Right lobe of liver (tissue), 6 donors: ENCODE results near the gene CTSF. TPM values are rescaled to one million over a fixed set of nuclear protein-coding genes. Genes with fewer than 3 reads are reported as not detected.
"Not testable (repeated sequence)": the region's sequence is repeated elsewhere in the genome, so short reads cannot be mapped to it uniquely, and the experiment has no call there.

Experiments
- ATAC-seq, 4 donors: fragments of 200-7000 bp; cut with Tn5 transposase; one replicate each; pipeline ENCODE4 v1.9.1; 2020; ENCODE audit warnings: mild to moderate bottlenecking in 4 of 4, moderate library complexity in 4 of 4
- DNase-seq, 3 donors: peaks; one replicate each; pipeline ENCODE4 v3.0.0-alpha.2; 2020
- H3K27ac ChIP-seq, 3 donors: fragments of 200-600 bp; one replicate each; pipeline ENCODE4 v1.8.0; 2022
- H3K27me3 ChIP-seq, 2 donors: fragments of 200-600 bp; one replicate each; pipeline ENCODE4 v1.8.0; 2022
- H3K36me3 ChIP-seq, 4 donors: fragments of 200-600 bp; sonication (generic) in 1 of 4; one replicate each; pipeline versions ENCODE4 v1.5.1 to v1.8.0; 2017 to 2022; ENCODE audit warnings: control low read depth in 1 of 4
- H3K4me1 ChIP-seq, 4 donors: fragments of 200-600 bp; sonication (generic) in 1 of 4; one replicate each; pipeline versions ENCODE4 v1.5.1 to v1.8.0; 2017 to 2022; ENCODE audit warnings: control low read depth in 1 of 4
- H3K4me3 ChIP-seq, 3 donors: fragments of 200-600 bp; one replicate each; pipeline ENCODE4 v1.8.0; 2022
- H3K9me3 ChIP-seq, 4 donors: fragments of 200-600 bp; sonication (generic) in 1 of 4; one replicate each; pipeline versions ENCODE4 v1.5.1 to v1.8.0; 2017 to 2022; ENCODE audit warnings: control low read depth in 1 of 4
- CTCF ChIP-seq, 4 donors: fragments of 200-600 bp in 3 of 4; fragments of 450-650 bp in 1 of 4; IDR thresholded peaks; one replicate each; pipeline versions ENCODE4 v1.5.1 to v1.8.0; 2016 to 2022; ENCODE audit warnings: antibody characterized with exemption in 4 of 4, mild to moderate bottlenecking in 2 of 4
- POLR2A ChIP-seq: fragments of 450-650 bp; IDR thresholded peaks from one replicate; pipeline ENCODE4 v1.6.1; 2017; ENCODE audit warnings: antibody characterized with exemption, mild to moderate bottlenecking
- WGBS: methylation state at CpG from one replicate; pipeline ENCODE4 v1.1.6; 2018; ENCODE audit warnings: low coverage, low lambda C conversion rate; ENCODE audit not compliant: insufficient coverage; ENCODE audit errors: missing lambda C conversion rate; 5-methylcytosine and 5-hydroxymethylcytosine counted together
- intact Hi-C, 2 donors: fragments of 100-400 bp; cut with DNase I; formaldehyde crosslinking; loops; one replicate each; pipeline versions ENCODE4 v1.11.2 to v1.14.1; 2022
- total RNA-seq, 6 experiments: library from RNA; depleted of rRNA in 2 of 6; stranded (reverse); fragments of >200 nt in 2 of 6; fragmentation: NEBNext Ultra II Directional in 3 of 6; extraction: Animal tissue kit (Norgen Biotek cat#: 25700) in 3 of 6; gene quantifications; one replicate each; pipeline versions ENCODE4 v1.1.0 to v1.2.4, GENCODE V29; 2016 to 2023
- donor health status: DM: no; HTN: yes; CAD: no.
- donor health status: DM: no; HTN: no; CAD: no.
- donor health status: DM: no; HTN: no; CAD: no.
- donor health status: DM: no; HTN: yes; CAD: no.
- donor health status: DM: no; HTN: yes; CAD: no.

Gene CTSF
- total RNA-seq, 6 experiments from 2014 or later = 35.3 to 54.4 (median 44.7) TPM

GRCh38 chr11:66612458-66612857 is 44.1 kb upstream of the CTSF start:
- H3K4me3 ChIP-seq = no peak overlapping the region
- TF ChIP-seq CTCF (IDR thresholded peaks at IDR 0.05) = no peak
- no peak for TF ChIP-seq POLR2A
- WGBS = no CpG with 5 or more reads among the region's 1 CpG
- peaks cover 0 to 31% (median 10%) of the 10 kb centered on the region in 4 donors for H3K4me1 ChIP-seq
- no peaks in the 10 kb centered on the region for H3K27me3 ChIP-seq
- no peaks in the 10 kb centered on the region for H3K9me3 ChIP-seq
- ATAC-seq (no peak), DNase-seq (no peak)
- no peaks in the 10 kb centered on the region for H3K36me3 ChIP-seq
- intact Hi-C loops = no loop called here
- H3K27ac ChIP-seq = no peak overlapping the region

GRCh38 chr11:66609721-66610617 is 41.6 kb upstream of the CTSF start:
- peak overlapping the region in 1 of 3 donors; percentile 10 for H3K27ac ChIP-seq
- H3K27me3 ChIP-seq = no peaks in the 10 kb centered on the region
- H3K4me3 ChIP-seq = no peak overlapping the region
- ATAC-seq (peak in 1 of 4 donors; percentile 18), DNase-seq (no peak)
- peaks cover 0 to 40% (median 16%) of the 10 kb centered on the region in 4 donors for H3K4me1 ChIP-seq
- WGBS = 53% methylated on average over 4 of the region's 4 CpGs
- no peak for TF ChIP-seq POLR2A
- TF ChIP-seq CTCF (IDR thresholded peaks at IDR 0.05) = no peak
- H3K9me3 ChIP-seq = no peaks in the 10 kb centered on the region
- peaks cover 0 to 5% (median under 1%) of the 10 kb centered on the region in 4 donors for H3K36me3 ChIP-seq
- intact Hi-C loops = no loop called here

- TF ChIP-seq POLR2A (no peak), CTCF (IDR thresholded peaks at IDR 0.05) (no peak)
- ATAC-seq (peak; percentile 83 to 90 (median 86)), DNase-seq (peak; percentile 88 to 97 (median 95))
- Histone ChIP-seq H3K4me3 (no peak overlapping the region), H3K27me3 (no peaks in the 10 kb centered on the region), H3K36me3 (peaks cover 0 to 5% (median under 1%) of the 10 kb centered on the region in 4 donors), H3K4me1 (peaks cover 0 to 50% (median 18%) of the 10 kb centered on the region in 4 donors), H3K27ac (peak overlapping the region; percentile 0 to 88 (median 73)), H3K9me3 (no peaks in the 10 kb centered on the region)
- 14% methylated on average over 4 of the region's 8 CpGs for WGBS
- intact Hi-C loops = no loop called here
Observed at GRCh38 chr11:66607126-66607834, 38.9 kb upstream of the CTSF start.

- H3K4me1 ChIP-seq = peaks cover 0 to 56% (median 22%) of the 10 kb centered on the region in 4 donors
- H3K27me3 ChIP-seq, H3K36me3 ChIP-seq, DNase-seq, ATAC-seq, intact Hi-C loops, H3K9me3 ChIP-seq, H3K4me3 ChIP-seq: not testable (repeated sequence)
- H3K27ac ChIP-seq = peak overlapping the region in 2 of 3 donors; percentile 64 to 88
- 47% methylated on average over 2 of the region's 3 CpGs for WGBS
Observed at GRCh38 chr11:66606608-66607007, 38.2 kb upstream of the CTSF start.
